Trophoblast cell (in vitro differentiated cells and primary cell): ENCODE data around the gene ZNF853.
A peak's percentile ranks its signal among the peaks of the same experiment; 100 is the strongest.

Source experiments
- DNase-seq, 2 donors: peaks; one replicate each; pipeline ENCODE4 v3.0.0-alpha.2; 2016
- H2AFZ ChIP-seq: 2 replicates; pipeline ENCODE4 v1.6.1; 2013; ENCODE audit warnings: low read length, moderate library complexity, mild to moderate bottlenecking; ENCODE audit not compliant: insufficient read depth, poor library complexity
- H2AK5ac ChIP-seq: 2 replicates; pipeline ENCODE4 v1.6.1; 2013; ENCODE audit warnings: mild to moderate bottlenecking, low read length
- H2BK120ac ChIP-seq: 2 replicates; pipeline ENCODE4 v1.6.1; 2013; ENCODE audit warnings: low read length, mild to moderate bottlenecking, moderate library complexity; ENCODE audit not compliant: insufficient read depth, poor library complexity
- H2BK12ac ChIP-seq: 2 replicates; pipeline ENCODE4 v1.6.1; 2013; ENCODE audit warnings: mild to moderate bottlenecking, low read length, moderate library complexity
- H2BK5ac ChIP-seq: 2 replicates; pipeline ENCODE4 v1.6.1; 2013; ENCODE audit warnings: low read length, low read depth, moderate library complexity, mild to moderate bottlenecking; ENCODE audit not compliant: poor library complexity
- H3K14ac ChIP-seq: 2 replicates; pipeline ENCODE4 v1.6.1; 2013; ENCODE audit warnings: mild to moderate bottlenecking, low read length
- H3K18ac ChIP-seq: 2 replicates; pipeline ENCODE4 v1.6.1; 2013; ENCODE audit warnings: mild to moderate bottlenecking, low read length
- H3K23ac ChIP-seq: 2 replicates; pipeline ENCODE4 v1.6.1; 2013; ENCODE audit warnings: low read length
- H3K27ac ChIP-seq: 2 replicates; pipeline ENCODE4 v1.5.1; 2013; ENCODE audit warnings: low read depth, mild to moderate bottlenecking, inconsistent platforms, low read length, moderate library complexity
- H3K27me3 ChIP-seq: 2 replicates; pipeline ENCODE4 v1.6.1; 2013; ENCODE audit warnings: inconsistent platforms, mild to moderate bottlenecking, low read length, moderate library complexity; ENCODE audit not compliant: insufficient read depth
- H3K36me3 ChIP-seq, 2 experiments: 1 replicate in 1 of 2; 2 replicates in 1 of 2; pipeline ENCODE4 v1.6.1; 2013; ENCODE audit warnings: low read length in 2 of 2, mild to moderate bottlenecking in 2 of 2, moderate library complexity in 1 of 2; ENCODE audit not compliant: insufficient read depth in 2 of 2, control insufficient read depth in 1 of 2
- H3K4ac ChIP-seq: 2 replicates; pipeline ENCODE4 v1.6.1; 2013; ENCODE audit warnings: low read depth, mild to moderate bottlenecking, low read length, moderate library complexity
- H3K4me1 ChIP-seq, 2 experiments: 1 replicate in 1 of 2; 2 replicates in 1 of 2; pipeline ENCODE4 v1.6.1; 2013; ENCODE audit warnings: low read length in 2 of 2, mild to moderate bottlenecking in 2 of 2, moderate library complexity in 1 of 2; ENCODE audit not compliant: insufficient read depth in 2 of 2, control insufficient read depth in 1 of 2
- H3K4me2 ChIP-seq: 2 replicates; pipeline ENCODE4 v1.6.1; 2013; ENCODE audit warnings: inconsistent platforms, mild to moderate bottlenecking, low read length, moderate library complexity
- H3K4me3 ChIP-seq: 2 replicates; pipeline ENCODE4 v1.5.1; 2013; ENCODE audit warnings: mild to moderate bottlenecking, low read depth, low read length, inconsistent platforms
- H3K79me1 ChIP-seq: one replicate; pipeline ENCODE4 v1.6.1; 2013; ENCODE audit warnings: low read length
- H3K79me2 ChIP-seq: 2 replicates; pipeline ENCODE4 v1.6.1; 2013; ENCODE audit warnings: low read length, mild to moderate bottlenecking; ENCODE audit not compliant: control insufficient read depth, insufficient read depth, poor library complexity
- H3K9ac ChIP-seq: 2 replicates; pipeline ENCODE4 v1.6.1; 2013; ENCODE audit warnings: mild to moderate bottlenecking, low read length
- H3K9me3 ChIP-seq: 2 replicates; pipeline ENCODE4 v1.6.1; 2013; ENCODE audit warnings: low read depth, mild to moderate bottlenecking, control low read depth, inconsistent platforms, low read length; ENCODE audit not compliant: insufficient read depth
- H4K12ac ChIP-seq: 2 replicates; pipeline ENCODE4 v1.6.1; 2013; ENCODE audit warnings: low read depth, mild to moderate bottlenecking, low read length, moderate library complexity
- H4K8ac ChIP-seq: 2 replicates; pipeline ENCODE4 v1.6.1; 2013; ENCODE audit warnings: low read depth, mild to moderate bottlenecking, low read length, moderate library complexity
- H4K91ac ChIP-seq: one replicate; pipeline ENCODE4 v1.6.1; 2013; ENCODE audit warnings: low read depth, mild to moderate bottlenecking, low read length, moderate library complexity
- WGBS: extraction: QIAGEN DNeasy Blood & Tissue Kit; methylation state at CpG from one replicate; pipeline ENCODE4 v1.1.7; 2013; ENCODE audit warnings: missing lambda C conversion rate; ENCODE audit not compliant: insufficient read length, insufficient coverage; ENCODE audit errors: extremely low coverage; 5-methylcytosine and 5-hydroxymethylcytosine counted together

ZNF853 gene

DNA sequence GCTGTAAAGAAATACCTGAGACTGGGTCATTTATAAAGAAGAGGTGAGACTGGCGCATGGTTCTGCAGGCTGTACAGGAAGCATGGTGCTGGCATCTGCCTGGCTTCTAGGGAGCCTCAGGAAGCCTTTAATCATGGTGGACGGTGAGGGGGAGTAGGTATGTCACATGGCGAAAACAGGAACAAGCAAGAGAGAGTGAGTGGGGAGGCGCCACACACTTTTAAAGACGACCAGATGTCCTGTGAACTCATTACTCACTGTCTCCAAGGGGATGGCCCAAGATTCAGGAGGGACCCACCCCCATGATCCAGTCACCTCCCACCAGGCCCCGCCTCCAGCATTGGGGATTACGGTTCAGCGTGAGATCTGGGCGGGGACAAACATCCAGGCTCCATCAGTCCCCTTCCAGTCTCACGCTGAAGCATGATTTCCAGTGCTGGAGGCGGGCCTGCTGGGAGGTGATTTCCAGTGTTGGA is 24.9 kb downstream of the ZNF853 start:
- no peak overlapping the region for H3K4ac ChIP-seq
- no peaks in the 10 kb centered on the region for H3K9me3 ChIP-seq
- peaks cover 5 to 10% of the 10 kb centered on the region in 2 experiments for H3K4me1 ChIP-seq
- WGBS = no CpG with 5 or more reads among the region's 11 CpGs
- H2BK12ac ChIP-seq = no peak overlapping the region
- H3K27ac ChIP-seq = no peak overlapping the region
- H2BK5ac ChIP-seq = no peak overlapping the region
- H3K4me2 ChIP-seq = no peak overlapping the region
- H4K91ac ChIP-seq = no peak overlapping the region
- peaks cover 7% of the 10 kb centered on the region for H3K79me1 ChIP-seq
- H3K14ac ChIP-seq = no peak overlapping the region
- no peak overlapping the region for H3K18ac ChIP-seq
- peaks cover 50 to 60% of the 10 kb centered on the region in 2 experiments for H3K36me3 ChIP-seq
- H4K12ac ChIP-seq = no peak overlapping the region
- no peak overlapping the region for H3K9ac ChIP-seq
- H3K23ac ChIP-seq = no peak overlapping the region
- H2AFZ ChIP-seq = no peak overlapping the region
- no peak overlapping the region for H3K4me3 ChIP-seq
- no peak overlapping the region for H4K8ac ChIP-seq
- peak in 1 of 2 donors; percentile 38 for DNase-seq
- H2AK5ac ChIP-seq = no peak overlapping the region
- H2BK120ac ChIP-seq = no peak overlapping the region
- H3K79me2 ChIP-seq = peaks cover 6% of the 10 kb centered on the region
- no peaks in the 10 kb centered on the region for H3K27me3 ChIP-seq

DNA sequence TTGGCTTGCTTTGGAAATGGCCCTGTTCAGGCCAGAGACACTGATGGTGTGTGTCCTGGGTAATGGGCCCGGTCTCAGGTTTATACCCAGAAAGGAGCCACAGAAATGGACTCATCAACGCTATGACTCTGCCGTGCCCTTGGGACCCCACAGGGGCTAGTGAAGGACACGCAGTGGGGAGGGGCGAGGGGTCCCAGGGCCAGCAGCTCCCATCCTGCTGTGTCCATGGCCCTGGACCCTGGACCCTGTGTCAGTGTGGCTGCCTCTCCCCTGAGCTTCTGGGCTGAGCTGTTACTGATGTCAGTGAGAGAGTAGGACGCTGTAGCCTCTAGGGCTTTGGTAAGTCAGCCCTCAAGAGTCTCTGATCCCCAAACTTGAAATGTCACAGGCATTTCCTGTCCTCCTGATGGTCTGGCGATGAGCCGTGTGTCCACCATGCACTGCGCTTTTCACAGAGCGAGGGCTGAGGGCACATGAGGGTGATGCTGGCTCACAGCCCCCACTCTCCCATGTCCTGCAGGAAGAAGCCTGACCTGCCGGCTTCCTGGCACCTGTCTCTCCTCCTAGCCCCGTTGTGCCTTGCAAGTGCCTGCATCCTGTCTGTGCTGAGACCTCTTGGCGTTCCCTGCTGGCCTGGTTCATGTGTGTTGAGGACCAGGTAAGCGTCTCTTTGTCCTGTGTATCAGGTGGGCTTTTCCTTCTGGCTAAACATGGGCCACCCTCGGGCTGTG is 26.1 kb downstream of the ZNF853 start:
- Histone ChIP-seq H3K18ac (no peak overlapping the region), H3K9me3 (no peaks in the 10 kb centered on the region), H3K4me1 (peaks cover 5 to 8% of the 10 kb centered on the region in 2 experiments), H2AK5ac (no peak overlapping the region), H3K79me2 (peaks cover 6% of the 10 kb centered on the region), H4K91ac (no peak overlapping the region), H3K9ac (no peak overlapping the region), H2AFZ (no peak overlapping the region), H3K27ac (no peak overlapping the region), H3K4ac (no peak overlapping the region), H3K79me1 (peaks cover 7% of the 10 kb centered on the region), H3K27me3 (no peaks in the 10 kb centered on the region), H4K8ac (no peak overlapping the region), H4K12ac (no peak overlapping the region), H3K4me2 (no peak overlapping the region), H3K14ac (no peak overlapping the region), H3K36me3 (peaks cover 56 to 66% of the 10 kb centered on the region in 2 experiments), H3K4me3 (no peak overlapping the region), H2BK5ac (no peak overlapping the region), H3K23ac (no peak overlapping the region), H2BK12ac (no peak overlapping the region), H2BK120ac (no peak overlapping the region)
- no CpG with 5 or more reads among the region's 15 CpGs for WGBS
- DNase-seq = peak; percentile 36 to 48

DNA sequence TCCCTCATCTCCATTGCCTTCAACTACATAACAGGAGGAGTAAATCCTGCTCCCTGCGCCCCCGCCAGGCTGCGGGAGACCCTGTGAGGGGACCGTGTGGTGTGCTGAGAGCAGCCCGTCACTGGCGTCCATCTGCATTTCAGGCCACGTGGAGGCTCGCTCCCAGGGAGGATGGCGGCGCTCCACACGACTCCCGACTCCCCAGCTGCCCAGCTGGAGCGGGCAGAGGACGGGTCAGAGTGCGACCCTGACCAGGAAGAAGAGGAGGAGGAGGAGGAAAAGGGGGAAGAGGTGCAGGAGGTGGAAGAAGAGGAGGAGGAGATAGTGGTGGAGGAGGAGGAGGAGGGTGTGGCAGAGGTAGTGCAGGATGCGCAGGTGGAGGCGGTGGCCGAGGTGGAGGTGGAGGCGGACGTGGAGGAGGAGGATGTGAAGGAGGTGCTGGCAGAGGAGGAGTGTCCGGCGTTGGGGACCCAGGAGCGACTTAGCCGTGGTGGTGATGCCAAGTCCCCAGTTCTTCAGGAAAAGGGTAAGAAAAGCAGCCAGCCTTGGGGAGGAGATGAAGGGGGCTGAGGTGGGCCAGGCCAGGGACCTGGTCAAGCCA is 26.9 kb downstream of the ZNF853 start:
- H3K9ac ChIP-seq = no peak overlapping the region
- peaks cover 64 to 75% of the 10 kb centered on the region in 2 experiments for H3K36me3 ChIP-seq
- H3K18ac ChIP-seq = no peak overlapping the region
- H4K91ac ChIP-seq = no peak overlapping the region
- H4K8ac ChIP-seq = no peak overlapping the region
- H2BK120ac ChIP-seq = no peak overlapping the region
- H3K4me2 ChIP-seq = no peak overlapping the region
- no peaks in the 10 kb centered on the region for H3K27me3 ChIP-seq
- H3K79me1 ChIP-seq = peaks cover 2% of the 10 kb centered on the region
- no peak overlapping the region for H2BK12ac ChIP-seq
- H4K12ac ChIP-seq = no peak overlapping the region
- WGBS = no CpG with 5 or more reads among the region's 24 CpGs
- H2BK5ac ChIP-seq = no peak overlapping the region
- H3K4me1 ChIP-seq = peaks cover 5% of the 10 kb centered on the region in 2 experiments
- H3K14ac ChIP-seq = no peak overlapping the region
- H2AFZ ChIP-seq = no peak overlapping the region
- H3K27ac ChIP-seq = no peak overlapping the region
- no peak for DNase-seq
- H3K4ac ChIP-seq = no peak overlapping the region
- H3K4me3 ChIP-seq = no peak overlapping the region
- H3K23ac ChIP-seq = no peak overlapping the region
- no peak overlapping the region for H2AK5ac ChIP-seq
- H3K79me2 ChIP-seq = peaks cover 3% of the 10 kb centered on the region
- no peaks in the 10 kb centered on the region for H3K9me3 ChIP-seq

DNA sequence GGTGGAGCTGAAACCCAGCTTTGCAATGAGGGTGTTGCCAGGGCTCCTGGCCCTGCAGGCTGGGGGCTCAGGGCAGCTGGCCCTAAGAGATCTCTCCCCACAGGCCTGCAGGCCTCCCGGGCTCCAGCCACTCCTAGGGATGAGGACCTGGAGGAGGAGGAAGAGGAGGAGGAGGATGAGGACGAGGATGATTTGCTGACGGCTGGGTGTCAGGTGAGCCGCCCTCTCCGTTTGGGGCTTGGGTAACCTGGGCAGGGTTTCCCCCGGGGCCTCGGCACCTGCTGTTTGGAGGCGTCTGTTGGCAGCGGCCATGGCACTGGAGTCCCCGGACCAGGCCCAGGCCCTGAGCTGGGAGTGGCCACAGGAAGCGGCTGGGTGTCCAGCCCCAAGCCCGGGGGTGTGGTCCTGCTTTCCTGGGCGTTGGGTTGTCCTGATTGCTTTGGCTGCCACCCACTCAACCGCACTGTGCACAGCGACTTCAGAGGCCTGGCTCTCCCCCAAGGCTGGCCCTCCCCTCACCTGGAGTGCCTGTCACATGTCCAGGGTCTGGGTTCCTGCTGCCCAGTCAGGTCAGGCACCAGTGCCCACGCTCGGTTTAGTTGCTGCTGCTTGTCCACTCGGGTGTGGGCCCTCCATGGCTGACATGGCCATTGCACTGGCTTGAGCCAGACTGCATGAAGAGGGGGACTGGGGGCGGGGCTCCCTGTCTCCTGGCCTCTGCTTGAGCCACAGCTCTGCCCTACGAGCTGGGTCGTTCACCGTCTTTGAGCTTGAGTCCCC is 27.6 kb downstream of the ZNF853 start:
- Histone ChIP-seq H3K27me3 (no peaks in the 10 kb centered on the region), H3K79me1 (no peaks in the 10 kb centered on the region), H2AK5ac (no peak overlapping the region), H4K8ac (no peak overlapping the region), H2BK5ac (no peak overlapping the region), H3K79me2 (no peaks in the 10 kb centered on the region), H3K23ac (no peak overlapping the region), H3K27ac (no peak overlapping the region), H3K9ac (no peak overlapping the region), H3K36me3 (peaks cover 71 to 82% of the 10 kb centered on the region in 2 experiments), H3K18ac (no peak overlapping the region), H3K4me2 (no peak overlapping the region), H3K4me1 (peaks cover 2 to 3% of the 10 kb centered on the region in 2 experiments), H3K4me3 (no peak overlapping the region), H4K12ac (no peak overlapping the region), H3K4ac (no peak overlapping the region), H2AFZ (no peak overlapping the region), H2BK12ac (no peak overlapping the region), H2BK120ac (no peak overlapping the region), H4K91ac (no peak overlapping the region), H3K14ac (no peak overlapping the region), H3K9me3 (no peaks in the 10 kb centered on the region)
- WGBS = no CpG with 5 or more reads among the region's 22 CpGs
- no peak for DNase-seq
